ENCODE data around the gene CMTR2. TPM values are rescaled to one million over a fixed set of nuclear protein-coding genes. Genes with fewer than 3 reads are reported as not detected.

The CMTR2 gene
- total RNA-seq, 1 experiment from 2014 or later = 26.8 TPM

- no peaks in the 10 kb centered on the region for H3K79me2 ChIP-seq (ENCODE audit: insufficient read depth, low read length)
- ChIA-PET POLR2A (no interaction called here), CTCF (no interaction called here), RAD21 (ENCODE audit: low non-redundant PET in 1 of 2, low total read pairs in 2 of 2, uncharacterized antibody in 2 of 2, unreplicated experiment in 2 of 2) (no interaction called here)
- H4K20me1 ChIP-seq (ENCODE audit: insufficient read depth) = no peaks in the 10 kb centered on the region
- no peaks in the 10 kb centered on the region for H3K9me3 ChIP-seq (ENCODE audit: control insufficient read depth in 1 of 2, insufficient read depth in 1 of 2, low read depth in 1 of 2, low read length in 2 of 2)
- H3K4me1 ChIP-seq (ENCODE audit: control insufficient read depth in 1 of 2, insufficient read depth in 2 of 2, low read length in 2 of 2) = no peaks in the 10 kb centered on the region
- H3K9me2 ChIP-seq (ENCODE audit: insufficient read depth) = no peaks in the 10 kb centered on the region
- no peaks in the 10 kb centered on the region for H3K36me3 ChIP-seq (ENCODE audit: control insufficient read depth in 1 of 2, insufficient read depth in 2 of 2, low read length in 2 of 2)
- H3K27ac ChIP-seq (ENCODE audit: low read depth, low read length) = no peak overlapping the region
- no peak overlapping the region for H2AFZ ChIP-seq (ENCODE audit: low read depth, low read length, poor library complexity, severe bottlenecking)
- no peak overlapping the region for H3K4me3 ChIP-seq (replicated peaks in 1 of 2; ENCODE audit: low read depth in 1 of 2, low read length in 2 of 2)
- intact Hi-C loops (cut with micrococcal nuclease) = no loop called here
- H3K27me3 ChIP-seq (ENCODE audit: insufficient read depth, low read length) = no peaks in the 10 kb centered on the region
- BruUV-seq (replicated peaks) = no TSS peak
- no peak for TF ChIP-seq TCF7L2 (IDR thresholded peaks at IDR 0.05; ENCODE audit: borderline replicate concordance, extremely low read depth, insufficient read depth, insufficient read length)
- TF ChIP-seq ZNF274 (IDR thresholded peaks at IDR 0.05; ENCODE audit: low read depth, low read length) = no peak
- no peak for TF ChIP-seq ZBTB33 (IDR thresholded peaks at IDR 0.05; ENCODE audit: extremely low read depth, insufficient replicate concordance, low read length)
- TF ChIP-seq EZH2phosphoT487 (IDR thresholded peaks at IDR 0.05; ENCODE audit: borderline replicate concordance) = no peak
- TF ChIP-seq POLR2AphosphoS5 (IDR thresholded peaks at IDR 0.05; ENCODE audit: low read depth, low read length) = no peak
- TF ChIP-seq REST (IDR thresholded peaks at IDR 0.05; ENCODE audit: low read depth) = no peak
- TF ChIP-seq CEBPB (IDR thresholded peaks at IDR 0.05; ENCODE audit: low read depth) = no peak
- no peak for TF ChIP-seq POLR2A (IDR thresholded peaks at IDR 0.05; ENCODE audit: borderline replicate concordance, extremely low read depth, insufficient read depth, insufficient read length)
- no peak for TF ChIP-seq SP1 (IDR thresholded peaks at IDR 0.05; ENCODE audit: low read depth)
- TF ChIP-seq ATF3 (IDR thresholded peaks at IDR 0.05) = no peak
- TF ChIP-seq RAD21 (IDR thresholded peaks at IDR 0.05; ENCODE audit: low read depth) = no peak
- TF ChIP-seq JUND (IDR thresholded peaks at IDR 0.05) = no peak
- TF ChIP-seq FOSL1 (IDR thresholded peaks at IDR 0.05; ENCODE audit: low read depth) = no peak
- no peak for TF ChIP-seq ELF1 (IDR thresholded peaks at IDR 0.05; ENCODE audit: borderline replicate concordance, low read depth)
- TF ChIP-seq YY1 (IDR thresholded peaks at IDR 0.05; ENCODE audit: extremely low read depth, insufficient replicate concordance, low read depth, low read length) = no peak
- DNase-seq (ENCODE audit: low read depth, low spot score) (no peak), ATAC-seq (no peak)
- no peak overlapping the region for H3K9ac ChIP-seq (ENCODE audit: low read length)
- H3K4me2 ChIP-seq (ENCODE audit: low read length) = no peak overlapping the region
These were observed 41.7 kb downstream of the CMTR2 start for GRCh38 chr16:71247478-71247877.

Measured in HCT116 (cell line).